ENCODE data around the gene ACRBP. TPM values are rescaled to one million over a fixed set of nuclear protein-coding genes. Genes with fewer than 3 reads are reported as not detected.

ACRBP gene
- total and polyA plus RNA-seq, 2 donors (not counting 1 experiment from before 2014, with no cell fraction given): 10.7 to 12.3 TPM

- ChIA-PET CTCF (interaction anchor here (0.7 to 3.3 kb wide), 15 partner anchors 9 to 165 kb away, joined by 3 to 18 read pairs (median 4); partner anchors contain the start of genes ACRBP, MLF2 and PTMS), POLR2A (interaction anchor here (0.5 to 2.9 kb wide), 10 partner anchors 9 to 254 kb away, joined by 3 to 19 read pairs (median 5); partner anchors contain the start of genes COPS7A, LPAR5 and ZNF384)
- peak overlapping the region; percentile 74 for H3K4me2 ChIP-seq (replicated peaks; ENCODE audit: low read depth, low read length, poor library complexity, severe bottlenecking)
- peaks cover 39% of the 10 kb centered on the region for H3K79me2 ChIP-seq (ENCODE audit: control insufficient read depth, insufficient read depth, low read length)
- no peak overlapping the region for H3K9ac ChIP-seq (ENCODE audit: low read length)
- H3K27me3 ChIP-seq (replicated peaks in 1 of 4; ENCODE audit: control extremely low read depth in 1 of 4, control insufficient read depth in 3 of 4, insufficient read depth in 4 of 4, low read length in 3 of 4): no peaks in the 10 kb centered on the region
- Mint-ChIP-seq H3K4me3 (peak overlapping the region; percentile 24), H3K9me3 (ENCODE audit: insufficient read depth) (no peaks in the 10 kb centered on the region), H3K4me1 (peaks cover 65% of the 10 kb centered on the region), H3K27me3 (no peaks in the 10 kb centered on the region), H3K27ac (peak overlapping the region; percentile 87)
- TF ChIP-seq CTCF (IDR thresholded peaks at IDR 0.05) (no peak), EZH2 (IDR thresholded peaks at IDR 0.05; ENCODE audit: borderline replicate concordance, insufficient read depth, low read depth, low read length, poor library complexity, severe bottlenecking) (no peak)
- H2AFZ ChIP-seq (ENCODE audit: insufficient read depth, low read depth, low read length, poor library complexity, severe bottlenecking): peak overlapping the region; percentile 64
- peaks cover 32 to 51% of the 10 kb centered on the region in 2 donors for H3K4me1 ChIP-seq (ENCODE audit: control insufficient read depth in 2 of 2, insufficient read depth in 2 of 2, low read length in 2 of 2)
- peak; percentile 48 for ATAC-seq (ENCODE audit: low read depth)
- H3K27ac ChIP-seq (ENCODE audit: low read length in 2 of 2): peak overlapping the region; percentile 63 to 88
- no peak overlapping the region for H3K4me3 ChIP-seq (ENCODE audit: control extremely low read depth in 1 of 5, extremely low read depth in 1 of 5, insufficient read depth in 1 of 5, low read depth in 2 of 5, low read length in 4 of 5)
- peak; percentile 81 for DNase-seq
- H3K9me3 ChIP-seq (ENCODE audit: control extremely low read depth in 1 of 3, control insufficient read depth in 2 of 3, insufficient read depth in 1 of 3, low read length in 2 of 3): no peaks in the 10 kb centered on the region
- peaks cover 0 to 7% of the 10 kb centered on the region in 2 experiments for H3K36me3 ChIP-seq (replicated peaks in 1 of 2; ENCODE audit: control extremely low read depth in 1 of 2, control insufficient read depth in 1 of 2, extremely low read depth in 1 of 2, insufficient read depth in 2 of 2, low read length in 1 of 2)
- 25% methylated on average over 14 of the region's 21 CpGs for WGBS (ENCODE audit: insufficient coverage)
- intact Hi-C loops (cut with micrococcal nuclease): no loop called here
- peaks cover 14% of the 10 kb centered on the region for H4K20me1 ChIP-seq (ENCODE audit: control insufficient read depth, insufficient read depth, low read length, poor library complexity, severe bottlenecking)
Measured at GRCh38 chr12:6613776-6614512, 33.3 kb downstream of the ACRBP start.

Data from B cell (primary cell).